Panc1 (cell line): Measurements from ENCODE around the gene KRT16. TPM values are rescaled to one million over a fixed set of nuclear protein-coding genes. Genes with fewer than 3 reads are reported as not detected.
A peak's percentile ranks its signal among the peaks of the same experiment; 100 is the strongest.

ENCODE experiments used
- ATAC-seq: fragments of 200-7000 bp; cut with Tn5 transposase; 2 replicates; pipeline ENCODE4 v1.9.1; 2020; ENCODE audit warnings: mild to moderate bottlenecking, moderate library complexity
- BruUV-seq: library from RNA; stranded (reverse); fragments of 400-500 nt; replicated peaks from 2 replicates; lab custom pipeline; 2021; lab: Mats Ljungman, UMichigan
- CTCF ChIA-PET: fragments of 300-600 bp; sonication (Branson Sonifier 250); formaldehyde crosslinking; loops from one replicate; lab custom pipeline; 2022; ENCODE audit warnings: antibody characterized with exemption; lab: Charles Lee
- POLR2A ChIA-PET: fragments of 300-600 bp; sonication (Branson Sonifier 250); formaldehyde crosslinking; loops from one replicate; lab custom pipeline; 2022; ENCODE audit warnings: antibody characterized with exemption; lab: Charles Lee
- DNase-seq: peaks from one replicate; pipeline ENCODE4 v3.0.0-alpha.2; 2010; ENCODE audit warnings: low read depth, low spot score
- H3K27ac ChIP-seq: 2 replicates; pipeline ENCODE4 v1.5.1; 2011; ENCODE audit warnings: mild to moderate bottlenecking, low read length, inconsistent platforms
- H3K27me3 ChIP-seq: fragments of 200-500 bp; sonication (Bioruptor generic); 2 replicates; pipeline ENCODE4 v1.6.0; 2014; ENCODE audit warnings: low read length, inconsistent platforms; ENCODE audit not compliant: control insufficient read depth, insufficient read depth
- H3K36me3 ChIP-seq: fragments of 200-500 bp; sonication (Bioruptor generic); 2 replicates; pipeline ENCODE4 v1.5.1; 2014; ENCODE audit warnings: inconsistent platforms, mild to moderate bottlenecking, low read length, moderate library complexity; ENCODE audit not compliant: control insufficient read depth, insufficient read depth
- H3K4me1 ChIP-seq: 2 replicates; pipeline ENCODE4 v1.5.1; 2011; ENCODE audit warnings: inconsistent platforms, mild to moderate bottlenecking, low read length, moderate library complexity; ENCODE audit not compliant: control insufficient read depth, insufficient read depth
- H3K4me3 ChIP-seq, 2 experiments: 2 replicates each; pipeline ENCODE4 v1.5.1; 2011 to 2012; ENCODE audit warnings: low read depth in 2 of 2, low read length in 2 of 2, mild to moderate bottlenecking in 2 of 2, inconsistent platforms in 1 of 2, moderate library complexity in 1 of 2
- H3K9me3 ChIP-seq: fragments of 200-500 bp; sonication (Bioruptor generic); 2 replicates; pipeline ENCODE4 v1.5.1; 2014; ENCODE audit warnings: low read depth, mild to moderate bottlenecking, inconsistent platforms, low read length, moderate library complexity; ENCODE audit not compliant: control insufficient read depth, insufficient read depth
- CTCF ChIP-seq: fragments of 450-650 bp; IDR thresholded peaks from 2 replicates; pipeline ENCODE4 v1.5.1; 2017; ENCODE audit warnings: mild to moderate bottlenecking
- POLR2AphosphoS5 ChIP-seq: IDR thresholded peaks from 2 replicates; pipeline ENCODE4 v1.6.1; 2012; ENCODE audit warnings: mild to moderate bottlenecking, low read depth, low read length, moderate library complexity
- REST ChIP-seq, 2 experiments: IDR thresholded peaks; 2 replicates each; pipeline ENCODE4 v1.6.1; 2011 to 2012; ENCODE audit warnings: low read depth in 2 of 2, control low read depth in 1 of 2, low read length in 1 of 2, mild to moderate bottlenecking in 1 of 2, moderate library complexity in 1 of 2; ENCODE audit not compliant: insufficient read depth in 1 of 2
- SIN3A ChIP-seq: IDR thresholded peaks from 2 replicates; pipeline ENCODE4 v1.6.1; 2012; ENCODE audit warnings: low read depth, mild to moderate bottlenecking, low read length, moderate library complexity, borderline replicate concordance; ENCODE audit not compliant: insufficient read depth
- TCF7L2 ChIP-seq: IDR thresholded peaks from 2 replicates; pipeline ENCODE4 v1.6.1; 2011; ENCODE audit warnings: mild to moderate bottlenecking, low read depth, low read length, inconsistent platforms
- in situ Hi-C: cut with HindIII; loops from 2 replicates; pipeline ENCODE4 v1.10.0; 2016; ENCODE audit warnings: low sequenced_read_pairs, low pct_unique_long_range_greater_than_20kb
- intact Hi-C: fragments of 100-400 bp; cut with micrococcal nuclease; formaldehyde crosslinking; loops from one replicate; pipeline ENCODE4 v1.10.0; 2022; ENCODE audit not compliant: unreplicated experiment
- total RNA-seq: library from RNA; stranded (reverse); gene quantifications from one replicate; pipeline ENCODE4 v1.2.1, GENCODE V29; 2021; ENCODE audit not compliant: unreplicated experiment

Gene KRT16
- total RNA-seq, 1 experiment from 2014 or later = 1.6 TPM

- no peaks in the 10 kb centered on the region for H3K9me3 ChIP-seq
- H3K4me1 ChIP-seq = peaks cover 21% of the 10 kb centered on the region
- CTCF ChIA-PET = interaction anchor here (0.6 to 5.9 kb wide), 32 partner anchors 10 to 182 kb away, joined by 3 to 106 read pairs (median 6); partner anchors contain the start of genes EIF1 and KRT19
- TF ChIP-seq REST (IDR thresholded peaks at IDR 0.05; ENCODE audit: insufficient read depth in 1 of 2, low read depth in 2 of 2, low read length in 1 of 2) (0 out of 4 replicates have a peak, but pooled peaks of 1 of the 2 experiments have one; percentile 37), POLR2AphosphoS5 (no peak), TCF7L2 (no peak), SIN3A (no peak), CTCF (peak; percentile 88)
- POLR2A ChIA-PET = interaction anchor here (0.6 to 1.0 kb wide), 4 partner anchors 40 to 123 kb away, joined by 3 to 13 read pairs (median 6); partner anchors contain the start of gene EIF1
- H3K36me3 ChIP-seq = no peaks in the 10 kb centered on the region
- BruUV-seq = no TSS peak
- DNase-seq = peak; percentile 42
- intact Hi-C loops (loop anchor here (1.0 to 5.0 kb wide), 4 partner anchors 14 to 740 kb away; no protein-coding TSS in a partner anchor), in situ Hi-C loops (loop anchor here (25.0 kb wide), 1 partner anchor 111 kb away; the partner anchor contains the start of gene KRT19)
- peak overlapping the region; percentile 44 for H3K27ac ChIP-seq
- ATAC-seq = peak; percentile 91
- H3K4me3 ChIP-seq = peak overlapping the region; percentile 21 to 56
- H3K27me3 ChIP-seq = no peaks in the 10 kb centered on the region
Measured at GRCh38 chr17:41648411-41649195, 36.0 kb upstream of the KRT16 start.

DNA sequence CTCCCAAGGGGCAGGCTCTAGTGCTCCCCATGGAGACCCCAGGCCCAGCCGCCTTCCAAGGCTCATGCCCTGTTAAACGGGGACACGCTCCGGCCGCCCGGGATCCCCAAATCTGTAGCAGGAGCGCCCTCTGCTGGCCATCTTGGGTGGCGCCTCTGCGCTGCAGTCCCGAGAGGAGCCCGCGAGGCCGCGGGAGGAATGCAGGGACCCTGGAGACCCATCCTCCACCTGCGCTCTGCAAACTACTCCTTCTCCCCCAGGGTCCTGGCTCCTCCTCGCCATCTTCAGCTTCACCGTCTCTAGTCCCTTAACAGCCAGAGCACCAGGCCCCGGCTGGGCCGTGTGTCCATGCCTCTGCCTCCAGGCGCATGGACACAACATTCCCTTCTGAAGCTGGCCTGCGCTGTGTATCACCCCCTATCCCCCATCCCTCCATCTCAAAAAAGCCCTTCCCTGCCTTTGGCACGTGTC, 35.4 kb upstream of the KRT16 start:
- Histone ChIP-seq H3K4me1 (peaks cover 20% of the 10 kb centered on the region), H3K4me3 (peak overlapping the region; percentile 21 to 56), H3K27me3 (no peaks in the 10 kb centered on the region), H3K27ac (peak overlapping the region; percentile 44), H3K9me3 (no peaks in the 10 kb centered on the region), H3K36me3 (no peaks in the 10 kb centered on the region)
- TF ChIP-seq CTCF = peak; percentile 81
- TF ChIP-seq SIN3A = no peak
- no peak for TF ChIP-seq POLR2AphosphoS5
- 0 out of 4 replicates have a peak, but pooled peaks of 1 of the 2 experiments have one; percentile 22 for TF ChIP-seq REST (IDR thresholded peaks at IDR 0.05; ENCODE audit: insufficient read depth in 1 of 2, low read depth in 2 of 2, low read length in 1 of 2)
- DNase-seq = no peak
- ChIA-PET CTCF (interaction anchor here (0.6 to 5.9 kb wide), 22 partner anchors 10 to 181 kb away, joined by 3 to 106 read pairs (median 9); partner anchors contain the start of gene EIF1), POLR2A (interaction anchor here (0.6 to 1.0 kb wide), 2 partner anchors 41 to 99 kb away, joined by 3 to 9 read pairs; partner anchors contain the start of gene EIF1)
- in situ Hi-C loops = loop anchor here (25.0 kb wide), 1 partner anchor 111 kb away; the partner anchor contains the start of gene KRT19
- BruUV-seq = no TSS peak
- intact Hi-C loops = loop anchor here (1.0 to 5.0 kb wide), 4 partner anchors 15 to 739 kb away; no protein-coding TSS in a partner anchor
- ATAC-seq = peak; percentile 87
